HG02763 (cell line): ENCODE measurements around the gene PLEKHM3.
"Not testable (repeated sequence)": the region's sequence is repeated elsewhere in the genome, so short reads cannot be mapped to it uniquely, and the experiment has no call there.

Experiments used
- ATAC-seq: cut with Tn5 transposase; IDR thresholded peaks from one replicate; pipeline ENCODE4 v1.9.1; 2021; ENCODE audit warnings: mild to moderate bottlenecking, moderate library complexity; ENCODE audit not compliant: unreplicated experiment

PLEKHM3 gene

DNA sequence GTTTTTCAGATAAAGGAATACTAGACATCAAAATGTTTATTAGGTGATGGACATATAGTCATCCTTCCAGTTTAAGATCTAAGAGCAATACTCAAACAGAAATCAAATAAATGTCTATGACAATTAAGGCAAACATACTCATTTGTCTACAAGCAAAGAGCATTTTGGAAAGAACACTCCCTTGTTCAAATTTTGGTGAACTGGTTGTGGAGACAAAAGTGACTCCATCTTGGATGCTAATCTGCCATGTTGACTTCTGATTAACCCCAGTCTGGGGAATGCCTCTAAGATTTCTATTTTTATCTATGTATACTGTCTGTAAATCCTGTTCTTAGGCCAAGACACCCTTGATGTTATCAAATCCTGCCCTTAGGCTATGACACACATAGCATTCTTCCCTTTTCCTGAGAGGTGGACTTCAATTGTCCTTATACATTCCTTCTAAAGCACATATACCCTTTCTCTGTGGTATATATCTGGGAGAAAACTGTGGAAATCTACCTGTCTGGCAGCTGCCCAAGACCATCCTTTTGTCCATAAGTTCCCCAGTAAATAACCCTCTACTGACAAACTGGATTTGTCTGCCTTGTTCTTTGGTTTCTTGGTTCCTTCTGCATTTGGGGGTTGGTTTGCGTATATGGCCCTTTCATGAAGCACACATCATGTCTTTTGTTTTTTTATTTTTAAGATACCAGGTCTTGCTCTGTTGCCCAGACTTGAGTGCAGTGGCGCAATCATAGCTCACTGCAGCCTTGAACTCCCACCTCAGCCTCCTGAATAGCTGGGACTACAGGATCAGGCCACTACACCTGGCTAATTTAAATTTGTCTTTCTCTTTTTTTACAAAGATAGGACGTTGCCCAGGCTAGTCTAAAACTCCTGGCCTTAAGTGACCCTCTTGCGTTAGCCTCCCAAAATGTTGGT, 12.5 kb upstream of the PLEKHM3 start:
- ATAC-seq: no peak

DNA sequence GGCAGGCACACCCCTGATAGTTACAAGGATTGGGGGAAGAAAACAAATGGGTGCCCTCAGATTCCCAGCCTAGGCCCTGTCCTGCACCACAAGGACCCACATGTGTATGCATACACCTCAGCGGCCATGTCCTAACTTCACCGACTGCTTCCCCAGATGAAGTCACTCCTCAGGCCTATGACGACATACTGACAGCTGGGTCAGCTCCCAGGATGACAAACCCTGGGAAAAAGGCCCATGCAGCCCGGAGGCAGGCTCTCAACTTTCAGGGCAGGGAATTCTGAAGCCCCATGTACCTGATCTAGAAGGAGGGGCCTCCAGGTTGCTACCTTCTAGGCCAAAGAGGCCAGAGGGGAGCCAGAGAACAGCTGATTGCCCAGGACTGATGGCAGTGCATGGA, 11.0 kb upstream of the PLEKHM3 start:
- ATAC-seq: no peak

DNA sequence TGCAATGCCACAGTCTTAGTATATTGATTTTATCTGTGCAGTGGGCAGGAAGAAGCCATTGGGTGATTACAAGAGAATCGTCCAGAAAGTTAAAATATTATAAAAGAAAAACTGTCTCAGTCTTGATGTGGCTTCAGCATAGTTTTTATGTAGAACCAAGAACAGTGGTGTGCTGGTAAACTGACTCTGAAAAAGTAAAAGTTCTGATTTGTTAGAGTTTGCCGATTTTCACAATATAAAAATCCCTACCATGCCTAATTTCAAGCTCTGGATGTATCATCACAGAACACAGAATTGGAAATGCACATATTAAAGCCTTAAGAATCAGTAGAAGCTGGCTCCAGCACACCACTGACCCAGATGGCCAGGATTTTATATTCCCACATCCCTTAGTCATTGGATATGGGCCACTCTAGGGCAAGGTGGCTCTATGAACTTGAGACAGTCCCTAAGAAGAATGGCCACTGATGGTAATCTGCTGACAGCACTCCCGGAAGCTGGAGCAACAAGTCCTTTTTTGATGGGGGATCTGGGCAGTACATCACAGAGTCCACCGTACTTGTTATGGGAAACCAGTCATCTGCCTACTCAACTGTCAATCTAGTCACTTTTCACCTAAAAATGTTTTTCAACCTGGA, 9.3 kb upstream of the PLEKHM3 start:
- ATAC-seq: no peak

DNA sequence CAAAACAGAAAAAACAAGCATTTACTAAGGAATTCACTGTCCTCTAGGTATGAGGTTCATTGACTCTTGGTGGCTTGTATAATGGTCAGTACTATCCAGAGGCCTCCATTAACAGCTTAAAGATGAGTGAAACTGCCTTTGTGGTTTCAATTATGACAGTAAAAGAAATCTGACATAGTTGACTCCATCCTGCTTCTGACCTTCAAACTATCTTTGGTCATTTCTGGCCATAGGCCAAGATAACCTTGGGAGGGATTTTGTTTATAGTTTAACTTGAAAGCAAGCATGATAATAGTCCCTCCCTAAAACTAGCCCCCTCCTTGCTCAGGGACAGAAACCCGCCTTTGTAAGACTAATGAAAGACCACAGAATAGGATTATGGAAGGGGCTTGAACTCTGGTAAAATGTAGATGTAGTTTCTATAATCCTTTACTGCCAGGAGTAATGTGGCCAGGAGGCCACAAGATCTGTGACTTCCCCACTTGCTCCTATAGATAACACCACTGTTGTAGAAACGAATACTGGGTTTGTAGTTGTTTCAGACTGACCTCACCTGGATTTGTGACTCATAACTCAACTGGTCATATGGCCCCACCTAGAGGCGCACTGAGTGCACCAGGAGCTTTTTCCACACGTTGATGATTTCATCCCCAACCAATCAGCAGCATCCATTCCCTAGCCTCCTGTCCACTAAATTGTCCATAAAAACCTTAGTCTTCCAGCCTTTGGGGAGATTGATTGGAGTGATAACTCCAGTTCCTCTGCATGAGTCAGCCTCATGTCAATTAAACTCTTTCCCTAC, 8.6 kb upstream of the PLEKHM3 start:
- ATAC-seq: peak; percentile 92

DNA sequence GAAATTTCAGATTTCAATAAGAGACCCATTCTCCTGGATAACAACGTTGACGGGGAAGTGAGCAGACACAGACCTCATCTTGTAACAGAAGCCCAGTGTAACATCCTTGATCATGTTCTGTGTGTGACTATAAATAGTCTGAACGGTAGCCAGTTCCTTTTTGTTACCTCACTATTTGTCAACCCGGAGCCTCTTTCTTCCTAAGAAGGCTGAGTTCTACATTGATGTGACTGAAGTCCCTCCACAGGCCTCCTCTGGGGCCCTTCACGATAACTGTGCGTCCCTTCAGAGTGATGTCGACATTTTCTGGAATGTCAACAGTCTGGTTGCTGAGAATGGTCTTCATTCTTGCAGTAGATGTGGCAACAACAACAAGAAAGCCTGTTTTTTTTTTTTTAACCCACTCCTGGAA, 6.3 kb upstream of the PLEKHM3 start:
- ATAC-seq: no peak

DNA sequence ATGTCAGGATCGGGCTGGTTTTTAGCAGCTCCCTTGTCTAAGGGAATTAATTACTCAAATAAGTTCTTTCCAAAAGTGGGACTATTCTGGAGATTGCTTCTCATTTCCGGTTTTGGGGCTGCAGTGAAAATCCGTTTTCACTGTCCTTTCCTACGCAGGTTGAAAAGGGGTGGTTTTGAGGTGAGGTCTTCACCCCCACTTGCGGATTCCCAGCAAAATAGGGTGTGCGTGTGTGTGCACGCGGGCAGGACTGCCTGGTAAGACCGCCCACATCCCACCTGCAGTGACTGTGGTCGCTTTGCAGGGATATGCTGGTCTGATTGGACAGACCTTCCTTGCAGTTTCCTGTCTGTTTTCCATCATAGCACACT, 472 bp upstream of the PLEKHM3 start:
- peak; percentile 12 for ATAC-seq

DNA sequence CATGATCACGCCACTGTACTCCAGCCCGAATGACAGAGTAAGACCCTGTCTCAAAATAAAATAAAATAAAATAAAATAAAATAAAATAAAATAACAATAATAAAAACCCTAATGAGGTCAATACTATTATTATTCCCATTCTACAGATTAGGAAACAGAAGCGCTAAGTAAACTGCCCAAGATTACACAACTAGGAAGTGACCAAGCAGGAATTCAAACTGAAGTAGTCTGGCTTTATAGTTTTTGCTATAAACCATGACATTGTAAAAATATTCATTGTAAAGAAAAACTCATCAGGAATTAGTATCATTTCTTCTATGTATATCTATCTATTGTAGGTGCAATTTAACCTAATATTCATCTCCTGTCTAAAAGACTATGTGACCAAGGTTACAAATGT, 1.2 kb downstream of the PLEKHM3 start:
- ATAC-seq: no peak

DNA sequence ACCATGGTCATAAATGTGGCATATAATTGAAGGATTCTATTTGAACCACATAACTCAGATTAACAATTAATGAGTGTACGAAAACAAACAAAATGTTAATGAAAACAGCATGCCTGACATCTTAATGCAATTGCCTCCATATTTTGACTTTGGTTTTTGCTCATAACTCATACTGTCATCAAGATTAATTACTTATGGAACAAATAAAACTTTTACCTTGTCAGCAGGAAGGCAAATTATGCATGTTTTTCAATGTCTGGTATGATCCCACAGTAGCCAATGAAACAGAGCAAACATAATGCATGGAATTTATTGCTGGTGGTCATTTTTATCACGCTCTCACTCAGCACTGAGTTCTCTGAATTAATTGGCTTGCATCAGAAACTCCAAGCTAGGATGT, 5.1 kb downstream of the PLEKHM3 start:
- no peak for ATAC-seq

DNA sequence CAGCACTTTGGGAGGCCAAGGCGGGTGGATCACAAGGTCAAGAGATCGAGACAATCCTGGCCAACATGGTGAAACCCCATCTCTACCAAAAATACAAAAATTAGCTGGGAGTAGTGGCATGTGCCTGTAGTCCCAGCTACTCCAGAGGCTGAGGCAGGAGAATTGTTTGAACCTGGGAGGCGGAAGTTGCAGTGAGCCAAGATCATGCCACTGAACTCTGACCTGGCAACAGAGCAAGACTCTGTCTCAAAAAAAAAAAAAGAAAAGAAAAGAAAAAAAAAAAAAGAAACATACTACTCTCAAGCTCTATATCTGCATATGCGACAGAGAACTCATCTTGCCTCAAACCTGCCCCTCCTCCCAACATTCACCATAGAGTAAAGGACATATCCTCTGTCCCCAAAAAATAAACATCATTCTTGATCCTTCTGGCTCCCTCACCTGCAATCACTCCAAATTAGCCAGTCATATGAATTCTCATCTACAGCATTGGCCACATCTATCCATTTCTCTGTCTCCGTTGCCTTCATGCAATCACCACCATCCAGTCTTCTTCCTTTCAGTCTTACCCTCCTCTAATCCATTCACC, 7.1 kb downstream of the PLEKHM3 start:
- not testable (repeated sequence) for ATAC-seq

DNA sequence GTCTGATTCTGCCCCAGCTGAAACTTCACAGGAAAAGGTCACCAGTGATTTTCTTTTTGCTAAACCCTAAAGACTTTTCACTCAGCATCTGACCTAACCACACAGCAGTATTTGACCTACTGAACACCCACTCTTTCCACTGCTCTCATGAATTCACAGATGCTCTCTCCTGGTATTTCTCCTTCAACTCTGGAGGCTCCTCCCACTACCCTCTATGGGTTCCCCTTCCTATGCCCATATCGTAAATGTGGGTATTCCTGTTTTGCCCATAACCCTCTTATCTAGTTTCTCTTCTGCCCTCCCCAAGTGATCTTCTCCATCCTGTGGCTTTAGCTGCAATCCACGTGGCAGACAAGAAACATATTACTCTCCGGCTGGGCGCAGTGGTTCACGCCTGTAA, 7.6 kb downstream of the PLEKHM3 start:
- ATAC-seq: no peak

DNA sequence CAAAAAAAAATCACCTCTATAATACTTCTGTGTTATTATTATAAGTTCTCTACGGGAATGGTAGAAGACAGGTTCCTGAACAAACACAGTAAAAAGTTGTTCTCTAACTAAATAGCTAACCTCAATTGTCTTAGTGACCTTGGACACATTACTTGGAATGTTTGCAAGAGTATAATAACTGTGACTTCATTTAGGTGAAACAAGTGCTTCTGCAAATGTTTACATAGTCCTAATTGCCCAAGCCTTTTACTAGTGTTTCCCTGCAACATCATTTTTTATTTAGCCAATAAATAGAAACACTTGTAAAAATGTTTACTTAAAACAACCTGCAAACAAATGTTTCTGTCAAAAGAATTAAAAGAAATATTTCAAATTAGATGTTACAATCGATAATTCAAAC, 9.9 kb downstream of the PLEKHM3 start:
- no peak for ATAC-seq

DNA sequence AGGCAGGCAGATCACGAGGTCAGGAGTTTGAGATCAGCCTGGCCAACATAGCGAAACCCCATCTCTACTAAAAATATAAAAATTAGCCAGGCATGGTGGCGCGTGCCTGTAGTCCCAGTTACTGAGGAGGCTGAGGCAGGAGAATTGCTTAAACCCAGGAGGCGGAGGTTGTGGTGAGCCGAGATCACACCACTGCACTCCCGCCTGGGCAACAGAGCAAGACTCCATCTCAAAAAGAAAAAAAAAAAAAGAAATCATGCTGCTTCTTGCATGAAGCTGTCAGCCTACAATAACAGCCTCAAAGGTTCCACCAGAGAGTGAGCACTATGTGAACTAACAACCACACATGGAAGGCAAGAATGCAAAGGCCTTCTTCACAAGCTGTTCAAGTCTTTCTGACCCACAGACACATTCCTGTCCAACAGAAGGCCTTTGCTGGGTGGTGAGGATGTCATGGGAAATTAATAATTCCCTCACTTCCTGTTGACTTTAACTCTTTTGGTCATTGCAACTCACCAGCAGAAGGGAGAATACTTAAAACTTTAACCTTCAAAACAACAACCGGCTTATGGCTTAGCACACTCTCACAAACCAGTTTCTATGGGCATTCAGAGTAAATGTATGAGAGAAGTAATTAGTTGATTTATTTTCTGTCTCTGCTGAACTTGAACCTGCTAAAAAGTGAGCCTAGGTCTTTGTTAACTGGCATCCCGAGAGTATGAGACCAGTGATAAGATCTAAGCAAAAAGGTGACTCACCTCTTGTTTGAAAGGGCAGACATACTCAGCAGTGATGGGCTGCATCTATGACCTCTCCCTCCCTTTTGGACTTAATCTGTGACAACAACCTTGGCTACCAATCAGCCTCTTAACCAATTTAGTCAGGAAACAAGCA, 11.8 kb downstream of the PLEKHM3 start:
- no peak for ATAC-seq

DNA sequence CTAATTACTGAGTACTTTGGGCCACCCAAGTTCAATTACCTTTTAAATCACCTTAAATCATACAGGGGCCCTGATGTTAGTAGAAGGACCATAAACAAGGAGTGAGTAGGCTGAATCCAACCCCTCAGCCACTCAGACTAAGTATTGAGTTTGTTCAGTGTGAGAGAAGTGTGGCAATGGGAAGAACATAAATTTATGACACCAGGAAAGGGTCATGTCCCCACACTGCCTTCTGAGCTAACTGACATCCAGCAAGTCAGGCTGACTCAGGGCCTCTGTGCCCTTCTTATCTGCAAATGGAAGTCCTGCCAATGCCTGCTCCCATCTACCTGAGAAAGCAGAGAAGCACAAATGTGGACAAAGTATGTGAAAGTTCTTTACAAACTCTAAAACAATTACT, 12.9 kb downstream of the PLEKHM3 start:
- no peak for ATAC-seq

DNA sequence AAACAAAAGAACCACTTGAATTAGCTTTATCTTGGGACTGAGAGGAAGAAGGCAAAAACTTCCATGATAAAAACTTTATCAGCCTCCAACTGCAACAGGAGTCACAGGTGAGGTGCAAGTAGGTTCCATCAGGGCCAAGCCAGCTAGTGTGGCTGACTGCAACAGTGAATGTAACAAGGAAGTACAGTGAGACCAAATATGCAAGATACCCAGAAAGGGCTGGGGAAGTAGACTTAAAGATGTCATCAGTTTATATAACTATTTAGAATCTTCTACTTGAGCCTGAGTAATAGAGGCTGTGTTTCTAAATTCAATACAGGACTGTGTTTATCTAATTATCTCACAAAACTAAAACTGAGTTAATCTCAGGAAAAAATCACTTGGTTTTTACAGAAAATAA, 14.8 kb downstream of the PLEKHM3 start:
- no peak for ATAC-seq

DNA sequence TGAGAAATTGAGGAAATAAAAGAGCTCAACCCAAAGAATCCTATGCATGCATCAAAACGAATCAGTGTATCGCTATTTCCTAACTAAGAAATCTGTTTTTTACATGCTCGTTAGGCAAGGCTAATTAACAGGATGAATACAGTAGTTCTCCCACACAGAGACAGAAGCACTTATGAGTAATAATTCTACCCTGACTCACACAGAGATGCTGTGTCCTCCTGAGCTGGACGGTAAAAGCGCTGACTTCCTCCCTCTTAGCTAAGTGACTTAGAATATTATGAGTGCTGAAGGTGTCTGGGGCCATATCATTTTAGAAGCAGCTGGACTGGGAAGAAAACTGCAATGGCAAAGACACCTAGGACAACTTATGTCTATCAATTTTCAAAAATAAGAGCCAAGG, 18.5 kb downstream of the PLEKHM3 start:
- no peak for ATAC-seq

DNA sequence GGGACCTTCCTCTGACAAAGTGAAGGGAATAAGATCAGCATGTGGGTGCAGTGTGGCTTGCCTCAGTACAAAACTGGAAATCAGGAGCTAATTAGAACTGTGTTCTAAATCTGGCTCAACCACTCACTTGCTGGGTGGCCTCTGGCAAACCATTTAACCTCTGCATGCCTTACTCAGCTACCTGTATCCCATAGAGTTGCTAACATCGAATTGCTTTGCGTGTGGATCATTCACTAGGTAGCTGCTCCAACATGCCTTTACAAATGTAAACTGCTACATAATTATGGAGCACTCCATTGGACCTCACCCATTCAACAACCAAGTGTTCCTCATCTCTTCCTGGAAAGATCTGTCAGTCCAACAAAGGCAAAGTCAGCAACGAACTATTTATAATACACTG, 19.0 kb downstream of the PLEKHM3 start:
- no peak for ATAC-seq

DNA sequence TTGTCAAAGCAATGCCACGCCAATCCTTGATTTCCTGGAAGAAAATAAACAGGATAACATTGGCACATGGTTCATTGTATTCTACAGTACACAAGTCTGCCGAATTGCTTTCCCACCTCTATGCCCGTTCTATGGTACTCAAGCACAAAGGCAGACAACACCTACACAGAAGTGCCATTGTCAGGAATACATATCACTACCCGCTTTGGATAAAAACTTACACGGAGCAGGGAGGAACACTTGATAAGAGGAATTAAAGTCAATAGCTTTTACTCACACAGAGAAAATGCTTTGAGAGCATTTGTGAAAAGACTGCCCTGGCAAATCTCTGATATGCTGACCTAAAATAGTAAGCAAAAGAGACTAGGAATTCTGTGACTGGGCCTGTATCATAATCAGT, 23.4 kb downstream of the PLEKHM3 start:
- ATAC-seq: no peak

DNA sequence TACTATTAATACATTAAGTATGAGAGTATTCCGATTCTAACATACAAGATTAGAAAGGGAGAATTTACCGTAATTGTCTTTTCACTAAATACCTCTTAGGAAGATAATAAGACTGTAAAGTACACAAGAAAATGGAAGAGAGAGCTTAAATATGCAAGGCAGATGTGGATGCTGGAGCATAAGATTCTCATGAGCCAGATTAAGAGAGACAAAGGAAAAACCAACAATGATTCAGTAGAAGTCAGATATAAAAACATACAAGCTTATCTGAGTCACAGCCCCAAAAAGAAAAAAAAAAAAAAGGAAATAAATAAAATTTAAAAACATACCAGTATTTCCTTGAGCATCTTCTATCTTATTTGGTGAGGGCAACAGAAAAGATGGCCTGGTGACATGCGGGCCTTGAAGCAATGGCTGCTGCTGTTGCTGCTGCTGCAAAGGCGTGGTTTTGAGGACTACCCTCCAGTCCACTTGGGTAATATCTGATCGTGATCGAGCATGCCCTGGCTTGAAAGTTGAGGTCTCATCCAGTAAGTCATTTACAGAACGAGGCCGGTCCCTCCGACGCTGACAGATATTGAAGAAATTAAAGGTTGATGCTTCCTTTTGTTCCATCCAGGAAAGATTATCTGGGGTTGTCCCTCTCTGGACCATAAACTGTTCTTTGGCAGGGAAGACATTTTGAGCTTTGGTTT, 24.5 kb downstream of the PLEKHM3 start:
- no peak for ATAC-seq

DNA sequence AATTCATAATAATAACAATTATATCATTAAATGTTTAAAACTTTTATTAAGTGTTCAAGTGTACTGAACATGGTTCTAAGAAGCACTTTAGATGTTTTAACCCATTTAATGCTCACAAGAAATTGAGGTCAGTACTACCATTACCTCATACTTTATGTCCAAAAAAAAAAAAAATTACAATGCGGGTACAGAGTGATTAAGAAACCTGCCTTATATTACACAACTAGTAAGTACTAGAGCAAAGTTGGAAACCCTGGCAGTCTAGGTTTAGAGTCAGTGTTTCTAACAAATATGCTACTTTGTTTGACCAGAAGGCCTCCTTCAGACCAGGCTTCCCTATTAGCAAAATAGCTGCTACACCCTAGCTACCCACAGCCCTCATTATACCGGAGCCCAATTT, 28.5 kb downstream of the PLEKHM3 start:
- no peak for ATAC-seq

DNA sequence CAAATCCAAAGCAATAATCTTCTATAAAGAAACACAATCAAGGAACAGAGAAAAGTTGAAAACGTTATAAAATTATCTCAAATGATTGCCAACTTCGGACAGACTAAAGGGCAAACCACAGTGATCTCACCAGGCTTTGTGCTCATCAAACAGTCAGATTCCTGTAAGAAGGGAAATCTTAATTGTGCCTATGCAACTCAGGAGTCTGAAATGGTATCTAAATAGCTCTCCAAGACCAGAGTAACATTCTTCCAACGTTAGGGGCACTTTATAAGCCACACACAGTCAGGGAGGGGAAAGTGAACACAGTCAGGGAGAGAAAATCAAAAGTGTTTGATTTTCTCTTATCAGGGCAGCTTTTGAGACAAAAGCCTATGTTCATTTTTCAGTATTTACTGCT, 29.4 kb downstream of the PLEKHM3 start:
- no peak for ATAC-seq
